HEK293T (cell line): ENCODE measurements around the gene LMO7.

Experiments used
- ARNT ChIP-seq: fragments of 450-650 bp; IDR thresholded peaks from 2 replicates; pipeline ENCODE4 v1.6.1; 2017; ENCODE audit warnings: mild to moderate bottlenecking
- BHLHE40 ChIP-seq: fragments of 450-650 bp; IDR thresholded peaks from 2 replicates; pipeline ENCODE4 v1.6.1; 2016; ENCODE audit warnings: mild to moderate bottlenecking, moderate library complexity, borderline replicate concordance
- CTBP1 ChIP-seq: fragments of 450-650 bp; IDR thresholded peaks from 2 replicates; pipeline ENCODE4 v1.6.1; 2016; ENCODE audit warnings: borderline replicate concordance
- ELF4 ChIP-seq: fragments of 450-650 bp; IDR thresholded peaks from 2 replicates; pipeline ENCODE4 v1.6.1; 2017; ENCODE audit warnings: antibody characterized with exemption
- FOXA1 ChIP-seq: fragments of 450-650 bp; IDR thresholded peaks from 2 replicates; pipeline ENCODE4 v1.6.1; 2016; ENCODE audit warnings: mild to moderate bottlenecking
- FOXM1 ChIP-seq: fragments of 450-650 bp; IDR thresholded peaks from 2 replicates; pipeline ENCODE4 v1.6.1; 2017; ENCODE audit warnings: mild to moderate bottlenecking, borderline replicate concordance
- HDGF ChIP-seq: fragments of 450-650 bp; IDR thresholded peaks from 2 replicates; pipeline ENCODE4 v1.6.1; 2017; ENCODE audit warnings: antibody characterized with exemption, borderline replicate concordance
- L3MBTL2 ChIP-seq: fragments of 450-650 bp; conservative IDR thresholded peaks from 2 replicates; pipeline ENCODE4 v1.6.1; 2016; ENCODE audit warnings: mild to moderate bottlenecking
- LEF1 ChIP-seq: fragments of 450-650 bp; IDR thresholded peaks from 2 replicates; pipeline ENCODE4 v1.6.1; 2017; ENCODE audit warnings: mild to moderate bottlenecking, borderline replicate concordance
- PKNOX1 ChIP-seq: fragments of 450-650 bp; IDR thresholded peaks from 2 replicates; pipeline ENCODE4 v1.6.1; 2016
- SP1 ChIP-seq: fragments of 450-650 bp; IDR thresholded peaks from 2 replicates; pipeline ENCODE4 v1.6.1; 2017
- SUZ12 ChIP-seq: fragments of 450-650 bp; IDR thresholded peaks from 2 replicates; pipeline ENCODE4 v1.6.1; 2016; ENCODE audit warnings: mild to moderate bottlenecking
- TARDBP ChIP-seq: fragments of 450-650 bp; IDR thresholded peaks from 2 replicates; pipeline ENCODE4 v1.6.1; 2016
- ZNF384 ChIP-seq: fragments of 450-650 bp; IDR thresholded peaks from 2 replicates; pipeline ENCODE4 v1.6.1; 2016

- TF ChIP-seq CTBP1 (no peak), ZNF384 (no peak), HDGF (no peak), SP1 (no peak), FOXM1 (no peak), TARDBP (no peak), SUZ12 (no peak), ELF4 (no peak), BHLHE40 (no peak), PKNOX1 (no peak), ARNT (no peak), LEF1 (no peak), FOXA1 (no peak), L3MBTL2 (no peak)
Measured at GRCh38 chr13:75596657-75597182, 39.4 kb upstream of the LMO7 start.
